COLO829 (cell line): ENCODE data around the gene KCNJ16.
"Not testable (repeated sequence)": the region's sequence is repeated elsewhere in the genome, so short reads cannot be mapped to it uniquely, and the experiment has no call there.

ENCODE experiments used
- DNase-seq: peaks from one replicate; pipeline ENCODE4 v3.0.0; 2012; ENCODE audit warnings: low spot score

The KCNJ16 gene

DNA sequence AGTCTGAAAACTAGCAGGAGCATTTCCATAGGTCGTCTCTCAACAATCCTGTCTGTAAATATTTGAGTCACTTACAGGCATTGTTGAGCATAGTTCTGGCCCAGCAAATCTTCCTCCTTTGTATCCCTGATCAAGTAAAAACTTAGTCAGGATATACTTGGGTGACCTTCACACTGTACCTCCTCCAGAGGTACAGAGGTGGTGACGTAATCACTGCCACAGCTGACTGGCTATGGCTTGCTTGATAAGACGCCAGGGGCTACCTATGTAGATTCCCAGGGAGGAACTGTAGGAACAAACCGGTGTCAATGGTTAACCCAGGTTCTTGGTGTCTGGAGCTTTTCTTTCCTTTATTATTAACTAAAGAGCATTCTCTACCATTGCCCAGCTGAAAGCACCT lies at the start of gene KCNJ16:
TSS of gene KCNJ16 (plus strand) at position 270 of the 400 bp plus-strand sequence. CDS start 56,863 bp downstream, outside the sequence.
- no peak for DNase-seq

DNA sequence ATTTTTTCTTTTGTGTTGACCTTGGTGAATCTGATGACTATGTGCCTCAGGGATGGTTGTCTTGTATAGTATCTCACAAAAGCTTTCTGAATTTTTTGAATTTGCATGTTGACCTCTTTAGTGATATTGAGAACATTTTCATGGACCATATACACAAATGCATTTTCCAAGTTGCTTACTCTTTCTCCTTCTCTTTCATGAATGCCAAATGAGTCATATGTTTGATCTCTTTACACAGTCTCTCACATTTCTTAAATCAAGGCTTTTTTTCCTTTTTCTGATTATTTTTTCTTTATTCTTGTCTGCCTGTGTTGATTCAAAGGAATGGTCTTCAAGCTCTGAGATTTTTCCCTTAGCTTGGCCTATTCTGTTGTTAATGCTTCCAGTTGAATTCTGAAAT lies 46.6 kb upstream of the KCNJ16 start:
- DNase-seq, result no peak

DNA sequence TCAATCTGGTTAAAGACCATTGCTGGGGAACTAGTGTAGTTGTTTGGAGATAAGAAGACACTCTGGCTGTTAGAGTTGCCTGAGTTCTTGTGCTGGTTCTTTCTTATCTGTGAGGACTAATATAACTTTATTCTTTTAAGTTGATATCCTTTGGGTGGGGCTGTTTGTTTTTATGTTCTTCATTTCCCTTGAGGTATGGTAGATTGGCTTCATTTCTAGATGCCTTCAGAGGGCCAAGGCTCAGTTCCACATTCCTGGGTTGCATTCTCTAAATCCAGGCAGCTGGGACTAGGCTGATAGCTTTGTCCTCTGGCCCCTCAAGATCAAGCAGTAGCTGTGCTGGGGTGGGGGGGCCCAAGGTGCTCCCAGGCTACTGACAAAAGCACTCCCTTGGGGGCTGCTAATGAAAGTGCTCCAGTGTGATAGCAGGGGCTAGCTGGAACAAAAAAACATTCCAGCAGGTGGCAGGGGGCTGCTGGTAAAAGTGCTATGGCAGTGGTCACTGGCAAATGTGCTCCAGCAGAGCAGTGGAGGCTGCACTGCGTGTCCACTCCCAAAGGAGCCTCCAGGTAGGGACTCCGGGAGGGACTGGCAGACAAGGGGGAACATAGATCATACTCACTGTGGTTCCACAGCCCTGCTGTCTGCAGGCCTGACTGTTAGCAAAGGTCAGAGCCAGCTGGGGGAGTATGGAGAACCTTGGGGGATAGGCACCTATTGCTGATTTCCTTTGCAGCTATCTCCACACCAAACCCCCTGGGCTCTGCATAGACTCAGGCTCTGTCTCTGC lies 45.9 kb upstream of the KCNJ16 start:
- DNase-seq, result no peak

DNA sequence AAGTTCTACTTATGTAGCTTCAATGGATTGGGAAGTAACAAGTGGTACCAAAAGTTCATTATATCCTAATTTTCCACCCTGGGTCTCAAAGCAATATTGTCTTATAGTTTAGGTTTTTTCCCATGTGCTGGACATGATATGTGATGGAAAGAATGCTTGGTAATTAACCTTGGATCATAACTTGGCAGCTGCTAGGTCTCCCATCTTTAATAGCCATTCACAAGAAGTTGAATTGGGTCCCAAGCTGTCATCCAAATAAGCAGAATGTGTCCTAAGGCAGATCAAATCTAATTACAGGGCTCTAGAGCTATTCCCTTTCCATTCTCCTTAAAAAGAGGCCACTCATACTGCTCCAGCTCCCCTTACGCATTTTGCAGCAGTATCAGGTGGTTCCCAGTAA lies 44.7 kb upstream of the KCNJ16 start:
- DNase-seq, result no peak

DNA sequence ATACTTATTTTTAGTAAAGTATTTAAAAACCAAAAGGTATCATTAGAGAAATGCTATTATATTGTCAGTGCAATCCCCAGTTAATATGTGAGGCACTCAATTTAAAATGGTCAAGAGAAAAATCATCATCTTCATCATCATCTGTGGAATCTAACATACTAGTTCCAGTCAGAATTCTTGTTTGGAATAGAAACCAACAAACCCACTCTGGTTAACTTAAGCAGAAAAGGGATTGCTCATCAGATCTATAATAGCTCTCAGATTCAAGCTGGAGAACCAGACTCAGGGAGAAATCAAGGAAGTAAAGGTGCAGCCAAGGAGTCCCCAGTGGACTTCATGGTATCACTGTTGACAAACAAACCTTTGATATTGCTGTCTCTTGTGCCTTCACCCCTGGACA lies 43.7 kb upstream of the KCNJ16 start:
- no peak for DNase-seq

DNA sequence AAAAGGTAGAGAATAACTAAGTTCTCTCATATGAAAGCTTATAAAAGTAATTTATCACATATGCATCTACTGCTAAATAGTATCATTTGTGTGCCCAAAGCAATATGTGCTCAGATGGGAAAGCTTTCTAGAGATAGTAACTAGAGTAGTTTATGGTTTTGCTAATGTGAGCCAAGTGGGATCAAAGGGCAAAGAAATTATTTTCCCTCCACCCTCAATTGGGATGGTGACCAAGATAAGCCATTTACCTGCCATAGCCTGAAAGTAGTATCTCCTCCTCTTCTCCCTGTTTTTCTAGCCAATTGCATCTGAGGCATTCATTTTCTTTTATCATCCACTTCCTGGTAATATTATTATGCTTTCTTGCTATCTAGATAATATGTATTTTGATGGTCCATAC lies 41.9 kb upstream of the KCNJ16 start:
- no peak for DNase-seq

DNA sequence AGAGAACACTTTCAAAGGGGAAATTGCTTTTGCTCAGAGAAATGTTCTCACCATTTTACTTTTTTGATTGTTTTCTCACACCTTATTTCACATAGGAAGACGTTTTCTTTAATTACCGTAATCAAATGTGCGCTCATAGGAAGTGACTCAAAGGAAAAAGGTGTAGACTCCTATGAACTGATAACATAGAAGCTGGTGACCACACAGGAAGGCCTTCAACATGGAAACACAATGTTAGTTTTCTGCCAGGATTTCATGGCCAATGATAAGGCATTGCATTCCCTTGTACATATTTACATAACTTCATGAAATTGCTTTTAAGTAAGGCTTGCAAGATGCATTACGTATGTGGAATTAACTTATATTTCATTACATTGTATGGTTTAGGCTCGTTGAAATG lies 40.9 kb upstream of the KCNJ16 start:
- no peak for DNase-seq

DNA sequence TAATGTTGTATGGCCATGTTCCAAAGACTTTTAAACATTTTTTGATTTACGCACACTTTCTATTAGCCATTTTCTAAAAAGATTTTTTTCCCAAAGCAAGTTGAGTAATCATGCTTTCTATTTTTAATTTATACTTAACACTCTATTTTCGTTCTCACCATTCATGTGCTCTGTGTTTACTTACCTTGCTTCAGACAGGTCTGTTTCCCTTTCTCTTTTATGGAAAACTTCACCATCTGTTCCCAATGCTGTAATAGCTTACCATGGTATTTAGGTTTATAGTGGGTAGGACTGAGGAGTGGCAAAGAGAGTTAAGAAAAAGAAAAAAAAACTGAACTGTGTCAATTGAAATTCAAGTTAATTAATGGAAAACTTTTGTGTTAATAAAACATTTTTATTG lies 37.5 kb upstream of the KCNJ16 start:
- no peak for DNase-seq

DNA sequence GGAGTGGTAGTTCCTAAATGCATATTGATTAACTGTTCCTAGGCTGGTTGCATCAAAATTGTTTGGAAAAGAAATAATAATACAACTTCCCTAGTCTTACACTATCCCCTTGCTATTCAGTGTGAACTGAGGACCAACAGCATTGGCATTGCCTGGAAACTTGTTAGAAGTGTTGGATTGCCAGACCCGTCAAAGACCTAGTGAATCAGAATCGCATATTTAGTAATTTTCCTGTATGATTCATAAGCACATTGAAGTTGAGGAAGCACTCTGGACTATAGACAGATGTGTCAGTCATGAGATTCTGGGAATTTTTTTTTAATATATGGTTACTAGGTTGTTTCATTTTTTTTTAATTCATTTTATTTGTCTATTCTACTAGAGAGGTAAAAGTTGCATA lies 34.7 kb upstream of the KCNJ16 start:
- no peak for DNase-seq

DNA sequence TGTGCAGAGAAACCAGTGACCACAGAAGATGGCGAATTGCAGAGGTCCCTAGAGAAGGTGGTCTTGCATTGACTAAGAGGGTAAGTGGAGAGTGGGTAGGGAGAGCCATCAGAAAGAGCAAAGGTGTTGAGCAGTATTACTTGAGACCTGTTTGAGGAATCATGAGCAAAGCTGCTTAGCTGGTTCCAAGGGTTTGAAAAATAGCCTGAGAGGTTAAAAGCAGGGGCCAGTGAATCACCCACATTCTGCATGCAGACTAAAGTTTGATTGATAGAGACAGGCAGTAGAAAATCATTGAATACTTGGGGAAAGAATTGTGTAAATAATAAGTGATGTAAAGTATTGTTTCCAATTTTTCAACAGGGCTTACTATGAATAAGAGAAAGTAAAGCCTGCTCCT lies 34.0 kb upstream of the KCNJ16 start:
- DNase-seq, result no peak

DNA sequence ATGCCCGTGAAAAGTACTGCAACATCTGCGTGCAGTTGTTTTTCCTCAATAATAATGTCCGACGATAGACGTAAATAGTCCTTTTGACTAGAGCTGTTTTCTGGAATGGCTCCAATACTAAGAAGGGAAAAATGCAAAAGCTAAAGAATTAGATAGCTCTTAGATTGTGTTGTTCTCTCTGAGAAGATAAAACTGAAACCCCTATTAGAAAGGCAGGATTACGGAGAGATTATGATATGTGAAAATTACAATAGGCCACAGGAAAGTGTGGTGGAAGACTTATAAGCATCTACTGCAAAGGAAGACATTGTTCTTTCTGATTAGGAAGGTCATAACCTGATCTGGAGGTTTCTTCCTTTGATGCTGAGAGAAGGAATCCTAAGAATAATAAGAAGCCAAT lies 33.5 kb upstream of the KCNJ16 start:
- DNase-seq, result no peak

DNA sequence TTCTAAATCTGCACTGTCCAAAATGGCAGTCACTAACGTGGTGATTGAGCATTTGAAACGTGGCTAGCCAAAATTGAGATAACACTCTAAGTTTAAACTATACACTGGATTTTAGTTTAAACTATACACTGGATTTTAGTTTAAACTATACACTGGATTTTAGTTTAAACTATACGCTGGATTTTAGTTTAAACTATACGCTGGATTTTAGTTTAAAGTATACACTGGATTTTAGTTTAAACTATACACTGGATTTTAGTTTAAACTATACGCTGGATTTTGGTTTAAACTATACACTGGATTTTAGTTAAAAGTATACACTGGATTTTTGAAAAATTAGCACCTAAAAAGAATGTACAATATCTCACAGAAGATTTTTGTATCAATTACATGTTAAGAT lies 29.2 kb upstream of the KCNJ16 start:
- DNase-seq, result not testable (repeated sequence)

DNA sequence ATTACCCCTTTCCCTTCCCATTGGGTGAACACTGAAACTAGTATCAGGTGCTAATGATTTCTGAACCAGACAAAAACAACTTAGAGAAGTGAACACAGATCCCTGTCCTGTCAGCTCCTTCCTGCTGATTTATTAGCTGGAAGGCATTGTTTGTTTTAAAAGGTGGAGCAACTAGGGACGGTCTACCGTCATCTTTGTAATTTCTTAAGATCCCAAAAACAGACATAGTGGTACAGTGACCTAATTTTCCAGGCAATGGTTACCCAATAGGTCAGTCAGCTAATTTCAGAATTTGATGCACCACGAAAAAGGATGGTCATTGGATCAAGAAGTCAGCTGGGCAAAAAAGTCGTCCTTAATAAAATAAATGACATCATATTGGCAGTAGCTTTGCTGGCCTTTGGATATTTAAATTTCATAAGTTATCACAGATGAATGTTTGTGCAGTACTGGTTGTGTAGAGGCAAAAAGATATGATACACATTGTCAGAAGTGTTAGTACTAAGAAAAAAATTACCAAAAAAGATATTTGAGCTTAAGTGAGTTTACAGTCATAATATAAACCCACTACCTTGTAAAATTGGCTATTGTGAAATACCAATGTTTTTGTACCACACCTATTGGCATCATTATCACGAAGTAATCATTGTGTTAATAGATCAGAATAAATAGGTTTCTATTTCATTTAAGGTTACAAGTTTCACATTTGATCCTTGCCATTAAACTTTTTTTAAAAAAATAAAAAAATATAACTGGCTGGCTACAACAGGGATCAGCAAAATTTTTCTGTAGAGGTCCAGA lies 27.2 kb upstream of the KCNJ16 start:
- DNase-seq, result no peak

DNA sequence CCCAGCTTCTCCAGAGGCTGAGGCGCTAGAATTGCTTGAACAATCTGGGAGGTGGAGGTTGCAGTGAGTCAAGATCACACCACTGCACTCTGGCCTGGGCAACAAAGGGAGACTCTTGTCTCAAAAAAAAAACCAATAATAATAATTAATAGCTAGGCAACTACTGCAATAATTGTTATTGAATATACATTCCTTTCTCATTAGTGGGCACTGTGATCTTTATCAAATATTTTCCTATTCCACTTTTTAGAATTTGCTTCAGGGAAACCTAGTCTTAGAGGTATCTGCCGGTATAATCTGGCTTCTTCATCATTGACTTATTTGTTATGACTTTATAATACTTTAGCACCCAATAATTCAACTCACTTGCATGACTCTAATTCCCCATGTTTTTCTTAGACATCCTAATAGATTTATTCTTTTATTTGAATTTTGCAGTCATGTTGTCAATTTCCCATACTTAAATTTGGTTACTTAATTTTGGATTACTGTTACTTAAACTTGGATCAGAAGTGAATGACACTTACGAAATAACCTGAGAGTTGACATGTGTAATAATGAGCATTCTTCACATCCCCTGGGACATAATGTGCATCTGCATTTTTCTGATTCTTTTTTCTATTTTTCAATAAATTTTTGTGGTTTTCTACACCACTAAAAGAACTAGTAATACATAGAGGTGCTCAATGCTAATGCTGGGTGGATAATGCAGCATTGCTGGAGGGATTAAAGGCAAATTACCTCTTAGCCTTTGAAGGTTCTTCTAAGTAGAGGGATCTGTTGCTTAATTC lies 25.0 kb upstream of the KCNJ16 start:
- DNase-seq, result no peak

DNA sequence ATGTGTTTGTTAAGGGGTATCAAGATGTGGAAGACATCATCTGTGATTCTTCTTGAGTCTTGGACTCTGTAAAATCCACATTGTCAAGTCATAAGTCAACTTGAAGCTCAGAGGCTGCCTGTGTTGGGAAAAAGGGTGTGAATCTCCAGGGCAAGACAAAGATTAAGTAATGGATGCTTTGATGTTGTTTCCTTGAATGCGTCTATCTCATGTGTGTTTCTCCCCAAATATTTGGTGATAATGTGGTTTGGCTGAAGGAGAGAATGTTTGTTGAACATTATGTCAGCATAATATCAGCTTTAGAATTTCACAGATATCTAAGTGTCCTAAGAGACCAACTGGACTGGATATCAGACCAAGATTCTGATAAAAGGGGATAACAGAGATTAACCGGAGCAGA lies 24.1 kb upstream of the KCNJ16 start:
- DNase-seq, result no peak

DNA sequence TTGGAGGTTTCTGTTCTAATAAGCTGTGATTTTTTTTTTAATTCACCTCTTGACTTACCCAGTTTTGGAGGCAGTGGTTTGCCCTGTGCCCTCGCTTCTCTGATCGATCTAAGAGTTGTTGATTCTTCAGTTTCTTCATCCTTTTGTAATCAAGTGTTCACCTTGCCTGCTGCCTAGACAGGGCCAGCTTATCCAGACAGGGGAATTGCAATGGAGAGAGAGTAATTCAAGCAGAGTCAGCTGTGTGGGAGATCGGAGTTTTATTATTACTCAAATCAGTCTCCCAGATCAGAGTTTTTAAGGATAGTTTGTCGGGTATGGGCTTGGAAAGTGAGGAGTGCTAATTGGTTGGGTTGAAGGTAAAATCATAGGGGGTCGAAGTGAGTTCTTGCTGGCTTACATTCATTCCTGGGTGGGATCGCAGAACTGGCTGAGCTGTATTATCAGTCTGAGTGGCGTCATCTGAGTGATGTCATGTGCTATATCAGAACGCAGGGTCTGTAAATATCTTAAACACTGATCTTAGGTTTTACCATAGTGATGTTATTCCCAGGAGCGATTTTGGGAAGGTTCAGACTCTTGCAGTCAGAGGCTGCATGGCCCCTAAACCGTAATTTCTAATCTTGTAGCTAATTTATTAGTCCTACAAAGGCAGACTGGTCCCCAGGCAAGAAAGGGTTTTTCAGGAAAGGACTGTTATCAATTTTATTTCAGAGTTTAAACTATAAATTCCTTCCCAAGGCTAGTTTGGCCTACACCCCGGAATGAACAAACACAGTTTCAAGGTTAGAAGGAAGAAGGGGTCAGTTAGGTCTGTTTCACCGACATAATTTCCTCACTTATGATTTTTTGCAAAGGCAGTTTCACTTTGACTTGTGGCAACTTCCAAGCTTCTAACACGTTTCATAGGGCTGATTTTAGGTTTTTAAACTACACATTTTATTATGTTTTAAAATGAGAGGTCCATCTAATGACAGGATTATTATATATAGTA lies 21.5 kb upstream of the KCNJ16 start:
- DNase-seq, result no peak

DNA sequence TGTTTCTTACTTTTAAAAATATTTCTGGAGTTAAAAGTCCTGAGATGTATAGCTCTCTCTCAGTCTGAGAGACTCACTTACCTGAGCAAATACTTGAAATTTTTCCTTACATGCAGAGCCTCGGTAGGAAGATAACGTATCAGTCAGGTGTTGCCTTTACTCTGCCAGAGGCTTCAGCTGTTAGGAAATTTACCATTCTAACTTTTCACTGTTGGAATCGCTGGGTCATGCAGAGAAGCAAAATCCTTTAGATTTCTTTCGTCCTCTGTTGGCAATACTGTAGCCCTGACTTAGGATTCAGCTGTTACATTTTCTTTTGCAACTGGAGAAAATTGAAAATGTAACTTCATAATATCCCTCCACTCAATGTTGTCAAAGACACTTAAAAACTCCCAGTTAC lies 20.0 kb upstream of the KCNJ16 start:
- no peak for DNase-seq

DNA sequence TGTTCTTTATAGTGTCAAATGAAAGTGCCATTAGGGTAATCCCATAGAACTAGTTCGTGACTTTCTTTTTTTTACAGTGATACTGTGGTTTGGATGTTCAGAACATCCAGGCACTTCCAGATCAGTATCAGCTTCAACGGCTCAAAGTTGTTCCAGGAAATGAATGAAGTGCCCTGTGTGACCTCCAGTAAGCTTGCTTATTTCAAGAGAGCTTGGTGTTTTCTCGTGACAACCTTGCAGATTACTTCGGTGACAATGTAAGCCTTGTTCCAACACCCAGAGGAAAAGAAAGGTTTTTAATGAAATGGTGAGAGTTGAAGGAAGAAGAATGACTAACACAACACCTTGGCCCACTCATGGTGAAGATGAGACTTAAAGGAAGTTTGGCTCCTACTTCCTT lies 16.0 kb upstream of the KCNJ16 start:
- DNase-seq, result peak; percentile 64

DNA sequence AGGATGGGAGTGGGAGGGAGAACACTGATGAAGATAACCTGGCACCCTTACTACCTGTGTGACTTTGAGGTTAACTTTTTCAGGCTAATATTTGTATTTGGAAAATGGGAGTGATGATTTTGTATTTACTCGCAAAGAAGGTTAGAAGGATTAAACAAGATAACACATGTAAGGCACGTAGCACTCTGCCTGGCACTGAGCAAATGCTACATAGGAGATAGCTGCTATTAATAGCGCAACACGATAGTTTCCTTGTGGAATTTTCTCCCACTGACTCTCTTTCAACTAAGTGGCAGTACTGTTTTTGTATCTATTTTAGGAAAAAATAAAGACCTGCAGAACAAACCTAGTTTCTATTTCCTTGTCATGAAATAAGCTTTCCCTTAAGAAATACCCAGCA lies 15.4 kb upstream of the KCNJ16 start:
- DNase-seq, result no peak

DNA sequence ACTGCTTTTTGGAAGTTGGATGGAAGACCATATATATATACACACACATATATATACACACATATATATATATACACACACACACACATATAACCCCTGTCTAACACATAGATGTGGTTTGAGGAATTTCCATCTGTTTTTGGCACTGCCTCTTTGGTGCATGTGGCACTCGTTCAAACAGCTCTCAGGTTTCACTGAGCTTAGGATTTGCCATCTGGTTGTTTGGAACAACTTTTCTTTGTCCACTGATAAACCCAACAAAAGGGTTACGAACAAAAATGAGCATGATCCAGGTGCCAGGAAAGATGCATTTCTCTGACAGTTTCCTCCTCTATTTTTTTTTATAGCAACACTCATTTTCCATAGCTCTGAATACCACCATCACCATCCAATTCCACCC lies 14.6 kb upstream of the KCNJ16 start:
- no peak for DNase-seq

DNA sequence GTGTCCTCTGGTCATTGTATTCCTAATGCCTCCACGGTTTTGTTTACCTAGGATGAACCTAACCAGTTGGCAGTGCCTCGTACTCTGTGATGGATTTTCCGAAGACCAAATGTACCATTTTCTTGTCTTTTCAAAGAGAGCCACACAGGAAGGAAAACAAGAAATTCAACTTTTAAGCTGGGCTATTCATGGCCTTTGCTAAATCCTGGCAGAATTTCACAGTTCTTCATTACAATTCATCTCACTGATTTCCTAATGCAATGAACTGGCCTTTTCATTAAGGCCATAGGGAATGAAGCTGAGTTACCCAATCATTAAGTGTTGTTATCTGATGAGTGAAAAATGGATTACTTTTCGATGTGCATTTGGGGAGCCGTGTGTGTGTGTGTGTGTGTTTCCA lies 7.9 kb upstream of the KCNJ16 start:
- DNase-seq, result no peak
